ENCODE results near the gene CCDC73. TPM values are rescaled to one million over a fixed set of nuclear protein-coding genes. Genes with fewer than 3 reads are reported as not detected.
A peak's percentile ranks its signal among the peaks of the same experiment; 100 is the strongest.

Gene CCDC73
- total RNA-seq, 1 donor: not detected

- H3K27ac ChIP-seq (ENCODE audit: low read depth, low read length): no peak overlapping the region
- peak overlapping the region; percentile 77 for H3K4me2 ChIP-seq (ENCODE audit: insufficient read depth, low read length)
- H3K9me3 ChIP-seq (ENCODE audit: low read depth, low read length): no peaks in the 10 kb centered on the region
- no peaks in the 10 kb centered on the region for H3K36me3 ChIP-seq (ENCODE audit: insufficient read depth, low read length)
- no peak overlapping the region for H2AFZ ChIP-seq (ENCODE audit: low read length)
- DNase-seq (ENCODE audit: insufficient read length, low spot score, missing footprints): peak; percentile 29
- no peaks in the 10 kb centered on the region for H4K20me1 ChIP-seq (ENCODE audit: insufficient read depth, low read length)
- no peak for TF ChIP-seq CTCF (IDR thresholded peaks at IDR 0.05; ENCODE audit: extremely low read depth, low read depth, low read length)
- H3K27me3 ChIP-seq (ENCODE audit: insufficient read depth, low read length): peaks cover 7% of the 10 kb centered on the region
- no peaks in the 10 kb centered on the region for H3K79me2 ChIP-seq (ENCODE audit: insufficient read depth, low read length)
- peak overlapping the region; percentile 46 for H3K4me3 ChIP-seq (ENCODE audit: insufficient read depth, low read length)
- H3K4me1 ChIP-seq (ENCODE audit: insufficient read depth, low read length): no peaks in the 10 kb centered on the region
Observed at GRCh38 chr11:32792111-32792947, 2.1 kb downstream of the CCDC73 start.

- H3K4me3 ChIP-seq (ENCODE audit: insufficient read depth, low read length): no peak overlapping the region
- H3K4me1 ChIP-seq (ENCODE audit: insufficient read depth, low read length): no peaks in the 10 kb centered on the region
- H3K36me3 ChIP-seq (ENCODE audit: insufficient read depth, low read length): no peaks in the 10 kb centered on the region
- no peak overlapping the region for H2AFZ ChIP-seq (ENCODE audit: low read length)
- TF ChIP-seq CTCF (IDR thresholded peaks at IDR 0.05; ENCODE audit: extremely low read depth, low read depth, low read length): no peak
- no peak overlapping the region for H3K4me2 ChIP-seq (ENCODE audit: insufficient read depth, low read length)
- no peaks in the 10 kb centered on the region for H4K20me1 ChIP-seq (ENCODE audit: insufficient read depth, low read length)
- no peaks in the 10 kb centered on the region for H3K9me3 ChIP-seq (ENCODE audit: low read depth, low read length)
- H3K79me2 ChIP-seq (ENCODE audit: insufficient read depth, low read length): no peaks in the 10 kb centered on the region
- H3K27me3 ChIP-seq (ENCODE audit: insufficient read depth, low read length): peaks cover 7% of the 10 kb centered on the region
- DNase-seq (ENCODE audit: insufficient read length, low spot score, missing footprints): peak; percentile 56
- no peak overlapping the region for H3K27ac ChIP-seq (ENCODE audit: low read depth, low read length)
Observed at GRCh38 chr11:32790916-32791315, 3.5 kb downstream of the CCDC73 start.

GRCh38 chr11:32786811-32787210 lies 7.7 kb downstream of the CCDC73 start:
- Histone ChIP-seq H3K4me2 (ENCODE audit: insufficient read depth, low read length) (no peak overlapping the region), H3K4me3 (ENCODE audit: insufficient read depth, low read length) (no peak overlapping the region), H3K79me2 (ENCODE audit: insufficient read depth, low read length) (no peaks in the 10 kb centered on the region), H3K4me1 (ENCODE audit: insufficient read depth, low read length) (no peaks in the 10 kb centered on the region), H3K9me3 (ENCODE audit: low read depth, low read length) (no peaks in the 10 kb centered on the region), H2AFZ (ENCODE audit: low read length) (no peak overlapping the region), H3K27ac (ENCODE audit: low read depth, low read length) (no peak overlapping the region), H3K36me3 (ENCODE audit: insufficient read depth, low read length) (no peaks in the 10 kb centered on the region), H3K27me3 (ENCODE audit: insufficient read depth, low read length) (peaks cover 10% of the 10 kb centered on the region), H4K20me1 (ENCODE audit: insufficient read depth, low read length) (no peaks in the 10 kb centered on the region)
- TF ChIP-seq CTCF (IDR thresholded peaks at IDR 0.05; ENCODE audit: extremely low read depth, low read depth, low read length): no peak
- DNase-seq (ENCODE audit: insufficient read length, low spot score, missing footprints): no peak

- peaks cover 3% of the 10 kb centered on the region for H3K27me3 ChIP-seq (ENCODE audit: insufficient read depth, low read length)
- TF ChIP-seq CTCF (IDR thresholded peaks at IDR 0.05; ENCODE audit: extremely low read depth, low read depth, low read length): no peak
- H3K79me2 ChIP-seq (ENCODE audit: insufficient read depth, low read length): no peaks in the 10 kb centered on the region
- no peaks in the 10 kb centered on the region for H3K9me3 ChIP-seq (ENCODE audit: low read depth, low read length)
- no peaks in the 10 kb centered on the region for H3K4me1 ChIP-seq (ENCODE audit: insufficient read depth, low read length)
- H2AFZ ChIP-seq (ENCODE audit: low read length): no peak overlapping the region
- DNase-seq (ENCODE audit: insufficient read length, low spot score, missing footprints): no peak
- no peak overlapping the region for H3K4me3 ChIP-seq (ENCODE audit: insufficient read depth, low read length)
- no peaks in the 10 kb centered on the region for H4K20me1 ChIP-seq (ENCODE audit: insufficient read depth, low read length)
- H3K4me2 ChIP-seq (ENCODE audit: insufficient read depth, low read length): no peak overlapping the region
- H3K27ac ChIP-seq (ENCODE audit: low read depth, low read length): no peak overlapping the region
- H3K36me3 ChIP-seq (ENCODE audit: insufficient read depth, low read length): no peaks in the 10 kb centered on the region
Observed at GRCh38 chr11:32785262-32785661, 9.2 kb downstream of the CCDC73 start.
